ENCODE results near the gene RIT1.

- TF ChIP-seq CTCF (IDR thresholded peaks at IDR 0.05) (no peak), POLR2A (IDR thresholded peaks at IDR 0.05) (no peak)
Measured at GRCh38 chr1:155850345-155850744, 60.8 kb downstream of the RIT1 start.

Data from testis (tissue), 2 donors.